ENCODE results near the gene CNTNAP2. TPM values are rescaled to one million over a fixed set of nuclear protein-coding genes. Genes with fewer than 3 reads are reported as not detected.

CNTNAP2 gene
- total RNA-seq, 1 experiment from 2014 or later: 60.0 TPM

- Histone ChIP-seq H3K9me3 (ENCODE audit: low read depth, low read length, poor library complexity, severe bottlenecking) (no peaks in the 10 kb centered on the region), H3K36me3 (ENCODE audit: insufficient read depth, low read length, poor library complexity, severe bottlenecking) (no peaks in the 10 kb centered on the region), H3K27ac (ENCODE audit: low read depth, low read length, poor library complexity, severe bottlenecking) (no peak overlapping the region), H3K4me1 (ENCODE audit: insufficient read depth, low read length, poor library complexity, severe bottlenecking) (no peaks in the 10 kb centered on the region), H3K4me3 (ENCODE audit: low read depth, low read length, poor library complexity, severe bottlenecking) (no peak overlapping the region), H3K27me3 (replicated peaks; ENCODE audit: insufficient read depth, low read depth, low read length, poor library complexity) (no peaks in the 10 kb centered on the region)
- CTCF ChIA-PET: no interaction called here
- POLR2A ChIA-PET (ENCODE audit: low non-redundant PET): no interaction called here
- DNase-seq (ENCODE audit: low spot score): no peak
- TF ChIP-seq EZH2 (IDR thresholded peaks at IDR 0.05; ENCODE audit: borderline replicate concordance, low read depth, low read length, poor library complexity, severe bottlenecking) (no peak), CTCF (conservative IDR thresholded peaks at IDR 0.05; ENCODE audit: low read depth, low read length) (no peak)
- intact Hi-C loops (cut with micrococcal nuclease; ENCODE audit: unreplicated experiment): no loop called here
- BruUV-seq (replicated peaks): no TSS peak
Measured at GRCh38 chr7:147659036-147659995, 1542.7 kb downstream of the CNTNAP2 start.

GRCh38 chr7:147664541-147664940 is 1547.9 kb downstream of the CNTNAP2 start:
- BruUV-seq (replicated peaks): no TSS peak
- Histone ChIP-seq H3K27me3 (replicated peaks; ENCODE audit: insufficient read depth, low read depth, low read length, poor library complexity) (no peaks in the 10 kb centered on the region), H3K9me3 (ENCODE audit: low read depth, low read length, poor library complexity, severe bottlenecking) (no peaks in the 10 kb centered on the region), H3K4me1 (ENCODE audit: insufficient read depth, low read length, poor library complexity, severe bottlenecking) (no peaks in the 10 kb centered on the region), H3K36me3 (ENCODE audit: insufficient read depth, low read length, poor library complexity, severe bottlenecking) (no peaks in the 10 kb centered on the region), H3K27ac (ENCODE audit: low read depth, low read length, poor library complexity, severe bottlenecking) (no peak overlapping the region), H3K4me3 (ENCODE audit: low read depth, low read length, poor library complexity, severe bottlenecking) (no peak overlapping the region)
- POLR2A ChIA-PET (ENCODE audit: low non-redundant PET): no interaction called here
- CTCF ChIA-PET: no interaction called here
- no peak for DNase-seq (ENCODE audit: low spot score)
- intact Hi-C loops (cut with micrococcal nuclease; ENCODE audit: unreplicated experiment): no loop called here
- TF ChIP-seq EZH2 (IDR thresholded peaks at IDR 0.05; ENCODE audit: borderline replicate concordance, low read depth, low read length, poor library complexity, severe bottlenecking): no peak
- no peak for TF ChIP-seq CTCF (conservative IDR thresholded peaks at IDR 0.05; ENCODE audit: low read depth, low read length)

DNA sequence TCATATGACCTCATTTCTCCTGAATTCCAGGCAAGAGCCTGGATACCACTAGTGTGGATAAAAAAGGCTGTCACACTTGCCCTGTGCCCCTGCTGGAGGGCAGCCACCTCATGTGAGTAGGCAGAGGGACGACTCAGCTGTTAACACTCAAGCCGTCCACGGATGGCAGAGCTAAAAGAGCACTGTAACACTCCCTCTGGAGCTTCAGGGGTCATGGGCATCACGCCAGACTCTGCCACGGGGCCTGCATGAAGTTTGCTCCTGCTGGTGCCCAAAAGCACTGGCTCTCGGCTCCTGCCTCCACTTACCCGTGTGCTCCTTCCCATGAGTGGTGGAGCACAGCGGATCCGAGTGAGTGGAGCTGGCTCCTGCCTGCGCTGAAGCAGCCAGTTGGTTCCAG is 1554.2 kb downstream of the CNTNAP2 start:
- Histone ChIP-seq H3K9me3 (ENCODE audit: low read depth, low read length, poor library complexity, severe bottlenecking) (no peaks in the 10 kb centered on the region), H3K4me1 (ENCODE audit: insufficient read depth, low read length, poor library complexity, severe bottlenecking) (no peaks in the 10 kb centered on the region), H3K27ac (ENCODE audit: low read depth, low read length, poor library complexity, severe bottlenecking) (no peak overlapping the region), H3K27me3 (replicated peaks; ENCODE audit: insufficient read depth, low read depth, low read length, poor library complexity) (no peaks in the 10 kb centered on the region), H3K36me3 (ENCODE audit: insufficient read depth, low read length, poor library complexity, severe bottlenecking) (no peaks in the 10 kb centered on the region), H3K4me3 (ENCODE audit: low read depth, low read length, poor library complexity, severe bottlenecking) (no peak overlapping the region)
- DNase-seq (ENCODE audit: low spot score): no peak
- intact Hi-C loops (cut with micrococcal nuclease; ENCODE audit: unreplicated experiment): no loop called here
- ChIA-PET POLR2A (ENCODE audit: low non-redundant PET) (no interaction called here), CTCF (no interaction called here)
- BruUV-seq (replicated peaks): no TSS peak
- TF ChIP-seq CTCF (conservative IDR thresholded peaks at IDR 0.05; ENCODE audit: low read depth, low read length) (no peak), EZH2 (IDR thresholded peaks at IDR 0.05; ENCODE audit: borderline replicate concordance, low read depth, low read length, poor library complexity, severe bottlenecking) (no peak)
